HG02610 (cell line): ENCODE results near the gene EEF1AKMT3.
"Not testable (repeated sequence)": the region's sequence is repeated elsewhere in the genome, so short reads cannot be mapped to it uniquely, and the experiment has no call there.

Experiments used
- ATAC-seq: cut with Tn5 transposase; IDR thresholded peaks from one replicate; pipeline ENCODE4 v1.9.1; 2021; ENCODE audit warnings: mild to moderate bottlenecking, moderate library complexity; ENCODE audit not compliant: unreplicated experiment

Gene EEF1AKMT3

DNA sequence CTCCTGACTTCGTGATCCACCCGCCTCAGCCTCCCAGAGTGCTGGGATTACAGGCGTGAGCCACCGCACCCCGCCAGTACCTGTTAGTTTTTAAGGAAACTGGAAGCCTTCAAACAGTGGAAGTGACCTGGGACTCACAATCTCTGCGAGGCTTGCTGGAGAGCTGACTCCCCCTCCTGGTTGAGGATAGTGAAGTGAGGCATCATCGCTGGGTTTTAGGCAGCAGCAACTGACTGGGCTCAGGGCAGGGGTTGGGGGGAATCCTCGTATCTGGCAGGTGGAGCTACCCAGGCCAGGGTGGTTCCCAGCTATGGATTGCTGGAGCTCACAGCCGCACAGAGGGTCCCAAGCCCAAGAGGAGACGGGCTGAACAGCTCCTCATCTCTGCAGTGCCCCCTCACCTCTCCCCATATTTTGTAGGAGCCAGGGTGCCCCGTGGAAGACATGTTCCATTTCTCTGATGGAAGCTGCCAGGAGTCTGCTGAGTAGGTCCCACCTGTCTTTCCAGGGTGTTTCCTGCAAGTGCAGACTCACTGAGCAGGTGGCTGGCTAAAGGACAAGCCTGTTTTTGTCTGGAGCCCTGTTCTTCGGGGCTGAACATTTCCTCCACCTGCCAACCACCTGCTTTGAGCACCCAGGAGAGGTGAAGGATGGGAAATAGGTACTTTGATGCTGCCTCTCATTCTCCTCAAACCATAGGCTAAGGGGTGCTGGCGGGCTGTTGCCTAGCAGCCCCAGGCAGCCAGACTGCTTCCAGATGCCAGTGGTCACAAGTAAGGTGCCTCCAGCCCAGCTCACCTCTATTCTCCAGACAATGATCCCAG lies 43.0 kb downstream of the EEF1AKMT3 start:
- no peak for ATAC-seq

- no peak for ATAC-seq
These were observed 43.8 kb downstream of the EEF1AKMT3 start for GRCh38 chr12:57816001-57816854.

- no peak for ATAC-seq
These were observed 44.4 kb downstream of the EEF1AKMT3 start for GRCh38 chr12:57816855-57817151.

- ATAC-seq: no peak
These were observed 45.0 kb downstream of the EEF1AKMT3 start for GRCh38 chr12:57817261-57817989.

DNA sequence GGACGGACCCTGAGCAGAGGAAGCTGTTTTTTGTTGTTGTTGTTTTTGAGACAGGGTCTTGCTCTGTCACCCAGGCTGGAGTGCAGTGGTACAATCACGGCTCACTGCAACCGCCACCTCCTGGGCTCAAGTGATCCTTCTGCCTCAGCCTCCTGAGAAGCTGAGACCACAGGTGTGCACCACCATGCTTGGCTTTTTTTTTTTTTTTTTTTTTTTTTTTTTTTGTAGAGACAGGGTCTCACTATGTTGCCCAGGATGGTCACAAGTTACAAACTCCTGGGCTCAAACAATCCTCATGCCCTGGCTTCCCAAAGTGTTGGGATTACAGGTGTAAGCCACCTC lies 45.5 kb downstream of the EEF1AKMT3 start:
- ATAC-seq: not testable (repeated sequence)

DNA sequence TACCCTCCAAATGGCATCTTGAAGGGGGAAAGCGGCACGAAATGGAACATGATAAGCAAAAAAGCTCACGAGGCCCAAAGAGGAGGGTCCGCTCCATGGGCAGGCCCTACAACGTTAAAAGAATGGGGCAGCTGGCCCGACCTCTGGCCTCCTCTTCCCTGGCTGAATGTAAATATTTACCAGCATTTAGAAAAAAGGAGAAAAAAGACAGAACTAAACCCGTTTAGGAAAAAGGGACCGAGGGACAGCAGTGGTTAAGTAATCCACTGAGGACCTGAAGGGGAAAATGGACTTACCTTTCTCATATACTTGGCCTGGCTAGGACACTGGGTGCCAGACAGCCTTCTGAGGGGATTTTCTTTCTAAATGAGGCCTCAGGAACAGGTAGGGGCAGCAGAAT lies 47.7 kb downstream of the EEF1AKMT3 start:
- ATAC-seq: not testable (repeated sequence)

GRCh38 chr12:57821015-57821414 lies 48.6 kb downstream of the EEF1AKMT3 start:
- ATAC-seq: not testable (repeated sequence)

GRCh38 chr12:57821474-57822214 lies 49.2 kb downstream of the EEF1AKMT3 start:
- ATAC-seq: no peak

DNA sequence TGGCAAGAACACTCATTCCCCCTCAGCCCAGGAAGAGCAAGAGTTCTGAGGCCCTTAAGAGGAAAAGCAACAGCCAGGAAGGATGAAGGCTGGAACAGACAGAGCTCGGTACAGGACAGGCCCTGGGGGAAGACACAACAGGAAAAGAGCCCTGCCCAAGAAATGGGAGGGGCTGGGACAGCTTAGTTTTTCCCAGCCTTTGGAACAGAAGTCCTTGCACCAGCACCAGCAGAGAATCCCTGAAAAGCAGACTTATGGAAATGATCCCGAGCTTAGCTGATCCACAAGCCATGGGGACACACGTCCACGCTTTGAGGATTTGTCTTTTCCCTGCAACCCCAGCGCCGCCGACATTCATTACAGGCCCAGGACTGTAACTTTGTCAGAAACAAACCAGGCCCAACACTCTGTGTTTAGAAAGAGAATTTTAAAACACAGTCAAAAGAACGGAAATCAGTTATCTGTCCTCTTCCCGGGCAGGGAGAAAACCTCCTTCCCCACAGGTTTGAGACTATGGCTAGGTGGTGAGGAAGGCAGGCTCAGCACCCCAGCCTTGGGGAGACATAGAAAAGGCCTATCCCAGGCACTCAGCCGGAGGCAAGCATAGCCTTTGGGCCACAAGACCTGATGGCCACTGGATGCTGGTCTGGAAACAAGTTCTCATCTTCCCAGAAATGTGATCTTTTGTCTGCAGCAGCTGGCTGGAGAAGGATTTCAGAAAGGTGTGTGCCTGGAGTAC lies 50.1 kb downstream of the EEF1AKMT3 start:
- ATAC-seq: no peak

GRCh38 chr12:57823131-57823907 lies 50.9 kb downstream of the EEF1AKMT3 start:
- ATAC-seq: no peak

GRCh38 chr12:57823908-57824640 lies 51.7 kb downstream of the EEF1AKMT3 start:
- ATAC-seq: no peak

DNA sequence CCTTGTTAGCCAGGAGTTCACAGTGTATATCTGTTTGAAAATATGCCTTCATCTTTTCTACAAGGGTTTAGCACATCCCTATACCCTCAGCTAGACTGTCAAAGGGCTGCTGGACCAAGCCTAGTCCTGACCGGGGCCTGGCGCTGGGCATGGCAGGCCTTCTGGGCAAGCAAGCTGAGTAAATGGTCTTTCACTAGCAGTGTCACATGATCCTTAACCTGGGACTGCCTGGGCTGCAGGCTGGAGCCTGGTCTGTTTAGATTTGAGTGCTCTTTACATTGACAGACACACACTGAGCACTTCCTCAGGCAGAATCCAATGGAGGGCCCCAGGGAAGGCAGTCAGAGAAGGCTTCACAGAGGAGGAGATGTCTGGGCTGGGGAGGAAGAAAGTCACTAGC lies 53.0 kb downstream of the EEF1AKMT3 start:
- ATAC-seq: no peak

DNA sequence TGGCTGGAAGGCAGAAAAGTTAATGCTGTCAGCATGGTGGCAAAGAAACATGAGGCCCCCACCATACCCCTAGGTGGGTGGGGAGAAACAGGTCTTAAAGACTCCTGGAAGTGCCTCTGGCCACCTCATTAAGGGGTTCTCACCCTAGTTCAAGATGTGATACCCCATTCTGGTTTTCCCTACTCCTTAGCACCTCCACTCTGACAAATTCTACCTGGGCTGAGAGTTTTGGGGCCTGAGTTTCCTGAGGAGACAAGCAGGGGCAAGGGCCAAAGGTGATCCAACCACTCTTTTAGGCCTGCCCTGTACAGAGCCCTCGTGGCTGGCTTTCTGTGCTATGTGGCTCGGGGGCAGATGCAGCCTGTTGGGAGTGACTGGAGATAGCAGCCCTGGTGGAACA lies 54.0 kb downstream of the EEF1AKMT3 start:
- no peak for ATAC-seq

DNA sequence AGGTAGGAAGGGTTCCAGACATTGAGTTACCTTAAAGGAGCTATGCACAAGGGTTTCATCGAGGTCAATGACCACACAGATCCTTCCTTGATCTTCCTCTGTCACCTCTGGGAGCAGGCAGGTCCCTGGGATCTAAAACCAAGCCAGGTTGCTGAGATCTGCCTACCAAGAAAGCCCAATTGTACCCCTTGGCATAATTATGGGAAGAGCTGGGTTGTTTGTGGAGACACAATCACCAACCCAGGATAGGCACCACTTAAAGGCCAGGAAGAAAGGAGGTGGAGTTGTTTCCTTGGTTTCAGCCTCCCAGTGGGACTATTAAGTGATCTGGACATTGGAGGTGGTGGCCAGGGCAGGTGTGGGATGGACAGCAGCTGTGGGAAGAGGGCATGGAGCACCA lies 54.6 kb downstream of the EEF1AKMT3 start:
- no peak for ATAC-seq

- ATAC-seq: no peak
These were observed 56.8 kb downstream of the EEF1AKMT3 start for GRCh38 chr12:57829025-57829777.

GRCh38 chr12:57830393-57830792 lies 58.0 kb downstream of the EEF1AKMT3 start:
- ATAC-seq: no peak
